HG03097 (cell line): Measurements from ENCODE around the gene VPS33A.

Source experiments
- ATAC-seq: cut with Tn5 transposase; IDR thresholded peaks from one replicate; pipeline ENCODE4 v1.9.1; 2021; ENCODE audit not compliant: unreplicated experiment, low FRiP score

VPS33A gene

DNA sequence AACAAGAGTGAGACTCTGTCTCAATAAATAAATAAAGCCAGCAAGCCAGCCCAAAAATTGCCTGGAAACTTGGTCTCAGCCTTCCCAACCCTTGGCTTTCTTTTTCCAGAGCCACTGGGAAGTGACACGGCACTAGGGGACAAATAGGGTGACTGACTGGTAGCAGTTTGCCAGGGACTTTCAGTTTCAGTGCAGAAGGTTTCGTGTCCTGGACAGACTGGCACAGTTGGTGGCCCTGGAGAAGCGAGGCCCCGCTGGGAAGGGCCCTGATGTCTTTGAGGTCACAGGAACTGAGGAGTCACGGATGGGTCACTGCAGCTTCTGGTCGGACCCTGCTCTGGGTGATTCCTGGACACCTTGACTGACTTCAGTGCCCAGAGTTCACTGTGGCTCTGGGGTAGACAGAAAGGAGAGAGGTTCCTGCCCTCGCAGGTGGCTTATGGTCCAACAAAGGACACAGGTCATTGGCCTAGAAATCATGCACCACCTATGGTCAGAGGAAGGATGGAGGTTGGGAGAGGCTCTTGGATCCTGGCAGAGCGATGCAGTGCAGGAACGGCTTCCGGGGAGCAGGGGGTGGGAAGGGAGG is 80.7 kb downstream of the VPS33A start:
- ATAC-seq: no peak

DNA sequence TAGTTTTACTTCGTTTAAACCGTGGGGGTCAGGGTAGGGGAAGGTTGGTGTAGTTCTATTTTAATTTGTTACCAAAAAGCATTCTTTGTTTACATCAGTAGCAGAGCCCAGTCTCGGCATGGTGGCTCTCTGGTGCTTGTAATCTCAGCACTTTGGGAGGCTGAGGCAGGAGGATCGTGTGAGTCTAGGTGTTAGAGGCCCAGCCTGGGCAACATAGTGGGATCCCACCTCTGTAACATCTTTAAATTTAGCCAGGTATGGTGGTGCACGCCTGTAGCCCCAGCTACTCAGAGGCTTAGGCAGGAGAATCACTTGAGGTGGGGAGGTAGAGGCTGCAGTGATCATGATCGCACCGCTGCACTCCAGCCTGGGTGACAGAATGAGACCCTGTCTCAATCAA is 81.2 kb downstream of the VPS33A start:
- no peak for ATAC-seq

GRCh38 chr12:122184517-122184916 is 81.8 kb downstream of the VPS33A start:
- no peak for ATAC-seq

GRCh38 chr12:122183588-122183940 is 82.7 kb downstream of the VPS33A start:
- ATAC-seq: no peak

GRCh38 chr12:122182887-122183587 is 83.3 kb downstream of the VPS33A start, which contains the start of gene LRRC43:
Gene LRRC43 (plus strand): TSS chr12:122183123. CDS start chr12:122183145, 22 bp downstream.
- ATAC-seq: no peak
